GM12801 (cell line): ENCODE measurements around the gene NTHL1.

ENCODE experiments used
- CTCF ChIP-seq: IDR thresholded peaks from one replicate; pipeline ENCODE4 v1.5.1; 2011; ENCODE audit warnings: control low read depth; ENCODE audit not compliant: insufficient read length; ENCODE audit errors: extremely low read depth

The NTHL1 gene

DNA sequence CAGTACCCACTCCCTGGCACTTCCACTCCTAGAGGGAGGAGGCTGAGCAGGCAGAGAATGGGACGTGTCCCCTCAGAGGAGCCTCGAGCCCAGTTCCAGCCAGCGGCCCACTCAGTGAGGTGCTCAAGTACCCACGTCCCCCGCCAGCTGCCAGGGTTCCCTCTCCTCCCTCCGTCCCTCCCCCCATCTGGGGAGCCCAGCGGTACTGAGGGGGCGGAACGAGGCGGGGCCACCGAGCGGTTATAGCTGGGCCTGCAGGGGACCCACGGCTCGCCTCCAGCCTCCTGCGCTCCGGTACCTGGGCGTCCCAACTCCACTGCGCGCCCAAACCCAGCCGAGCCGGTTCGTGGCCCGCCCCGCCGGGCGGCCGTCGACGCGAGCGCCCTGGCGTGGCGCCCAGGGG is 28.1 kb downstream of the NTHL1 start, which contains the start of gene NPW:
Gene NPW, plus strand, starts transcription at position 268 of the 403 bp plus-strand sequence.
- TF ChIP-seq CTCF: no peak

DNA sequence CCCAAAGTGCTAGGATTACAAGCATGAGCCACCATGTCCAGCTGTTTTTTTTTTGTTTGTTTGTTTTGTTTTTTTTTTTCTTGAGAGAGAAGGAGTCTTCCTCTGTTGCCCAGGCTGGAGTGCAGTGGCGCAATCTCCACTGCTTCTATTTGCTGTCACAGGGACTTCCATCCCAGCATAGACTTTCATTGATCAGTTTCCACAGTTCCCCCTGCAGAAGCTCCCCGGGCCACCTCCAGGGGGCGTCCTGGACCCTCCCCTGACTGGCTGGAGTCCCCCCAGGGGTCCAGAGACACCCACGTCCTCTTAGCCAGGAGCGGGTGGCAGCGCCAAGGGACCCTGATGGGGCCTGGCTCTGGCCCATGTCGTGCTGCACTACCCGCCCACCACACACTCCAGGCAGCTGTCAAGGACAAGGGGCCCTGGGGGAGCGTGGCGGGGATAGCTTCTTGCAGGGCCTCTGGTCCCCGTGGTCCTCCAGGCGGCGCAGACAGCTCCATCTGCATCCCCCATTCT is 31.2 kb downstream of the NTHL1 start:
- no peak for TF ChIP-seq CTCF

DNA sequence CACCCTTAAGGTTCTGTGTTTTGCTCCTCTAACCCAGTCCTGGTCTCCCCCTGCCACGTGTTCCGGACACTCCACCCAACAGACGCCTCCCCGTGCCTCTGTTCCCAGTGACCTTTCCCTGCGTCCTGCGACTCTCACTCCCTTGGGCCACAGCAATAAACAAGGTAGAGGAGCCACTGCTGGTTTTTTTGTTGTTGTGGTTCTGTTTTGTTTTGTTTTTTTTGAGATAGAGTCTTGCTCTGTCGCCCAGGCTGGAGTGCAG is 31.8 kb downstream of the NTHL1 start:
- no peak for TF ChIP-seq CTCF

GRCh38 chr16:2015117-2015946 is 32.3 kb downstream of the NTHL1 start:
- no peak for TF ChIP-seq CTCF

DNA sequence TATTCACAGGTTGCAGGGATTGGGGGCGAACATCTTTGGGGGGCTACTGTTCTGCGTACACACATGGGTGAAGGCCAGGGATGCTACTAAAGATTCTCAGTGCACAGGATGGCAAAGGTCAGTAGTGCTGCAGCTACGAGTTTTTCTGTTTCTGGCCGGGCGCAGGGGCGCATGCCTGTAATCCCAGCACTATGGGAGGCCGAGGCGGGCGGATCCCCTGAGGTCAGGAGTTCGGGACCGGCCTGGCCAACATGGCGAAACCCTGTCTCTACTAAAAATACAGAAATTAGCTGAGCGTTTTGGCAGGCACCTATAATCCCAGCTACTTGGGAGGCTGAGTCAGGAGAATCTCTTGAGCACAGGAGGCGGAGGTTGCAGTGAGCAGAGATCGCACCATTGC is 34.1 kb downstream of the NTHL1 start:
- TF ChIP-seq CTCF: no peak

GRCh38 chr16:2009791-2010510 is 37.7 kb downstream of the NTHL1 start, which contains the start of gene ZNF598:
Gene ZNF598, minus strand, starts transcription at chr16:2009821.
- TF ChIP-seq CTCF: no peak

- TF ChIP-seq CTCF: no peak
These were observed 38.4 kb downstream of the NTHL1 start for GRCh38 chr16:2009164-2009711.
